Measurements from ENCODE around the gene OSBPL5.

Gene OSBPL5

DNA sequence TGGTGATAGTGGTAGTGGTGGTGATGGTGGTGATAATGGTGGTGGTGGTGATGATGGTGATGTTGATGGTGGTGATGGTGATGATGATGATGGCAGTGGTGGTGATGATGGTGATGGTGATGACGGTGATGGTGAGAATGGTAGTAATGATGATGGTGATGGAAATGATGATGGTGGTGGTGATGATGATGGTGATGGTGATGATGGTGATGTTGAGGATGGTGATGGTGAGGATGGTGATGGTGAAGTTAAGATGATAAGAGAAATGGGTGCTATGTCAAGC, 41.8 kb upstream of the OSBPL5 start:
- Histone ChIP-seq H3K4me1 (ENCODE audit: control insufficient read depth in 1 of 2, insufficient read depth in 1 of 2, low read depth in 1 of 2, low read length in 1 of 2) (no peaks in the 10 kb centered on the region), H3K4me3 (ENCODE audit: low read depth in 1 of 2, low read length in 1 of 2) (no peak overlapping the region), H3K9me3 (no peaks in the 10 kb centered on the region), H3K27me3 (peaks cover 43% of the 10 kb centered on the region), H3K36me3 (no peaks in the 10 kb centered on the region), H3K27ac (no peak overlapping the region)
- TF ChIP-seq, protein P1, sequence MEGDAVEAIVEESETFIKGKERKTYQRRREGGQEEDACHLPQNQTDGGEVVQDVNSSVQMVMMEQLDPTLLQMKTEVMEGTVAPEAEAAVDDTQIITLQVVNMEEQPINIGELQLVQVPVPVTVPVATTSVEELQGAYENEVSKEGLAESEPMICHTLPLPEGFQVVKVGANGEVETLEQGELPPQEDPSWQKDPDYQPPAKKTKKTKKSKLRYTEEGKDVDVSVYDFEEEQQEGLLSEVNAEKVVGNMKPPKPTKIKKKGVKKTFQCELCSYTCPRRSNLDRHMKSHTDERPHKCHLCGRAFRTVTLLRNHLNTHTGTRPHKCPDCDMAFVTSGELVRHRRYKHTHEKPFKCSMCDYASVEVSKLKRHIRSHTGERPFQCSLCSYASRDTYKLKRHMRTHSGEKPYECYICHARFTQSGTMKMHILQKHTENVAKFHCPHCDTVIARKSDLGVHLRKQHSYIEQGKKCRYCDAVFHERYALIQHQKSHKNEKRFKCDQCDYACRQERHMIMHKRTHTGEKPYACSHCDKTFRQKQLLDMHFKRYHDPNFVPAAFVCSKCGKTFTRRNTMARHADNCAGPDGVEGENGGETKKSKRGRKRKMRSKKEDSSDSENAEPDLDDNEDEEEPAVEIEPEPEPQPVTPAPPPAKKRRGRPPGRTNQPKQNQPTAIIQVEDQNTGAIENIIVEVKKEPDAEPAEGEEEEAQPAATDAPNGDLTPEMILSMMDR (IDR thresholded peaks at IDR 0.05), result no peak

DNA sequence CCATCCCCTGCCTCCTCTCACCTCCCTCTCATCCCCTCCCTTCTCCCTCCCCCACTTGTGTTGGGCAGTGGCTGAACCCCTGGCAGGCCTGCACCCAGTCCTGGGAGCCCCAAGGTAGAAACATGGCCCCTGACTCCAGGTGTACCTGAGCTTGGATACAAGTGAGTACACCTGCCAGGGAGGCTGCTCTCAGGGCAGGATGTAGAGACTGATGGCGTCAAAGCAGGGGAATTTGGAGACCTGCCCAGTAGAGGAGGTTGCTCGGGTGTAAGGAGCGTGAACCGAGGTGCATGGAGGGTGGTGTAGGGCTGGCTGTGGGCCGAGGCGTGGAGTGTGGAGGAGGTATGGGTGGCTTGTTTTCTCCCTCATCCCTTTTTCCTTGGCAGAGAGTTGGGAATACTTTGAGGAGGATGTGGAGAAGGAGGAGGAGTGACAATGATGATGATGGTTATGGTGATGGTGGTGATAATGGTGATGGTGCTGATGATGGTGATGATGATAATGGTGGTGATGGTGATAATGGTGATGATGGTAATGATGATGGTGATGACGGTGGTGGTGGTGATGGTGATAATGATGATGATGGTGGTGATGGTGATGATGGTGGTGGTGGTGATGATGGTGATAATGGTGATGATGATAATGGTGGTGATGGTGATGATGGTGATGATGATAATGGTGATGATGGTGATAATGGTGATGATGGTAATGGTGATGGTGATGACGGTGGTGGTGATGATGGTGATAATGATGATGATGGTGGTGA, 41.2 kb upstream of the OSBPL5 start:
- Histone ChIP-seq H3K9me3 (no peaks in the 10 kb centered on the region), H3K27ac (no peak overlapping the region), H3K4me1 (ENCODE audit: control insufficient read depth in 1 of 2, insufficient read depth in 1 of 2, low read depth in 1 of 2, low read length in 1 of 2) (no peaks in the 10 kb centered on the region), H3K36me3 (no peaks in the 10 kb centered on the region), H3K4me3 (ENCODE audit: low read depth in 1 of 2, low read length in 1 of 2) (no peak overlapping the region), H3K27me3 (peaks cover 44% of the 10 kb centered on the region)
- TF ChIP-seq, protein P1 (IDR thresholded peaks at IDR 0.05), result no peak

DNA sequence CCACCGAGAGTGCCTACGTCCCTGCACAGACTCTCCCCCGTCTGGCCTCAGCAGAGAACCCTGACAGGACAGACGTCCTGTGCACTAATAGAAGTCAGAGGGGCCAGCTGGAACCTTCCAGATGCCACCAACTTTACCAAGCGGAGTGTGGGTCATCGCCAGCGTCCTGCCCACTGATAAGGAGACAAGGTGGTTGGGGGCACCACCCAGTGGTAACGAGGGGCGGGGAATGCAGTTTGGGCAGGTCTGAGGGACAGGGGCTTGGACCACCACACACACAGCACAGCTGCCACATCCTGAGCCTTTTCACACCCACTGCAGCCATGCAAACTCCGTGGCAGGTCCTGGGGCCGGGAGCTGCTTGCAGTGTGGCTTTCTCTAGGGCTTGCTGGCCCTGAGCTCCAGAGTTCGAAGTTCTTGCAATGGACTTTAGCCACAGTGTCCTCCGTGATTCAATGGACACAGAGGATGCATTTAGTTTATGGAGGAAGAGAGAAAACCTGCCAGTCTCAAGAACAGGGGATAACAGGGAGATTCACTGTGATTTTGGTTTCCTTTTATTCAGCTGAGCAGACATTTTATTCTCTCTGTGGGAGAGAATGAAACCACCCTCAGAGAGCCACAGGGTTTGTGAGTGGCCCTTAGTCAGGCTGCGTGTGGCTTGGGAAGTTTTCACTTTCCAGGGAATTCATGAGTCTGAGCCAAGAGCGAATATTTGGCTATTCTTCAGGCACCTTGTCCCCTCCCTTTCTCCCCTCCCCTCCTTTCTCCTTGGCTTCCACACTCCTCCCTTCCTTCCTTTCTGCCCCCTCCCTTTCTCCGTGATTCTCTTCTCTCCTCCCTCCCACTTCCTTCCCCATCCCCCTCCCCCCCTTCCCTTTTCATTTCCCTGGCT, 40.4 kb upstream of the OSBPL5 start:
- H3K27ac ChIP-seq, result no peak overlapping the region
- no peaks in the 10 kb centered on the region for H3K9me3 ChIP-seq
- H3K4me3 ChIP-seq (ENCODE audit: low read depth in 1 of 2, low read length in 1 of 2), result no peak overlapping the region
- H3K36me3 ChIP-seq, result no peaks in the 10 kb centered on the region
- peaks cover 52% of the 10 kb centered on the region for H3K27me3 ChIP-seq
- TF ChIP-seq, protein P1 (IDR thresholded peaks at IDR 0.05), result no peak
- no peaks in the 10 kb centered on the region for H3K4me1 ChIP-seq (ENCODE audit: control insufficient read depth in 1 of 2, insufficient read depth in 1 of 2, low read depth in 1 of 2, low read length in 1 of 2)

DNA sequence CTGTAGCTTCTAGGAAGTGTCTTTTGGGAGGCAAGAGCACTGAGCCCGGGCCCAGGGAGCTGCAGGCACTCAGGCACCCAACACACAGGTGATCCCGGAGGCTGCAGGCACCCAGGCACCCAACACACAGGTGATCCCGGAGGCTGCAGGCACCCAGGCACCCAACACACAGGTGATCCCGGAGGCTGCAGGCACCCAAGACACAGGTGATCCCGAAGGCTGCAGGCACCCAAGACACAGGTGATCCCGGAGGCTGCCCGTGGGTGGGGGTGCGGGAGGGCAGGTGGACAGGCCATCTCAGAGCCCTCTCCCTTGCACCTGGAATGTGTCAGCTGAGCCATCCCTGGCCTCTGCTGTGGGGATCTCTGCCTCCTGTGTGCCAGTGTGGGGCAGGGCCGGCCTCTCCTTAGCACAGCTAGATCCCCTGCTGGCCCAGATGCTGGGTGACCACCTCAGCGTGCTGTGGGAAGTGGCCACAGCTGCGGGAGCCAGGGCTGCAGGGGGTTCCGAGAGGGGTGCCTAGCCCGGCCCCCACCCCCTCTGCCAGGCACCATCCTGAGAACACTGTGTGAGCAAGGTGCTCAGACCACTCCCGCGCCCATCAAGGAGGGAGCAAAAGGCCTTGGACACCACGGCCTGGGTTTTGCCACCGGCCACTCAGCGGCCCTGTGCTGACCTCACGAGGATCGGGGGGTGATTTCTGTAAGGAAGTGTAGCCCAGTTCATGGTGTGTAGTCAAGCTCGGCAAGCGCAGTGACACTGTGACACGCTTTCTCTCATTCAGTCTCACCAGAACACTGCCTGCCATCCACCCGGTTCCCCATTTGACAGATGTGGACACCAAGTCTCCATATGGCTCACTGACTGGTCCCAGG, 39.3 kb upstream of the OSBPL5 start:
- TF ChIP-seq, protein P1 (IDR thresholded peaks at IDR 0.05), result no peak
- H3K4me3 ChIP-seq (ENCODE audit: low read depth in 1 of 2, low read length in 1 of 2), result no peak overlapping the region
- H3K27me3 ChIP-seq, result peaks cover 63% of the 10 kb centered on the region
- no peaks in the 10 kb centered on the region for H3K36me3 ChIP-seq
- H3K27ac ChIP-seq, result no peak overlapping the region
- no peaks in the 10 kb centered on the region for H3K4me1 ChIP-seq (ENCODE audit: control insufficient read depth in 1 of 2, insufficient read depth in 1 of 2, low read depth in 1 of 2, low read length in 1 of 2)
- no peaks in the 10 kb centered on the region for H3K9me3 ChIP-seq

DNA sequence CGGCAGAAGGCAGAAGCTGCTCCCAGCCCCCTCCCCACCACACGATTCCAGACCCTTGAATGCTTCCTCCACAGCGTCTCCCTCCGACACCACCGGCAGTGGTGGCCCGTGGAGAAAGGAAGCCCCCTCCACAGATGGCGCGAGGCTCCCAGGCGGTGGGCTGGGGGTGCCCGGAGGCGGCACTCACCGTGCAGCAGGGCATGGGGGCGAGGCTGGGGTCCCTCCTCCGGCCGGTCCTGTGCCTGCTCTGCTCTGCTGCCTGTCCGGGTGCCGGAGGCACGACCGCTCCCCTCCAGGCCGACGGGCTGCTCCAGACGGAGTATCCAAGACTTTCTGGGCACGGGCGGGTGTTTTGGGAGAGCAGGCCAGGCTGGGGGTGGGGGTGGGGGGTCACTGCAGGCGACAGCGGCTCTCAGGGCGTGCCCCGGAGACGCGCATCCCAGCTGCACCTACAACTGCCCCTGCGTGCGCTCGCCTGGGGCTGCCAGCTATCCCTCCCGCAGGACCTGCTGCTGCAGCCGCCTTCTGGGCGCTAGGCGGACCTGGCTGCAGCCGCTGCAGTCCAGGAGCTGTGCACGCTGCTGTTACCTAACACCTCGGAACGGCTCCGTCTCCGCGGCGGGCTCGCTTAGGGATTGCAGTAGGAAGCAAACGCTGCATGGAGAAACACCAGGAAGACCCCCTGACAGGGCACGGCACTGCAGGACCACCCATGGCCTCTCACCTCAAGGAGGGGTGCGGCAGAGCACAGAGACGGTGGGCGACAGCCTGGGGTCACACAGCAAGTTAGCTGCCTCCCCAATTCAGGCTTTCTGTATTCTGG, 38.3 kb upstream of the OSBPL5 start:
- peaks cover 64% of the 10 kb centered on the region for H3K27me3 ChIP-seq
- H3K9me3 ChIP-seq, result no peaks in the 10 kb centered on the region
- TF ChIP-seq, protein P1 (IDR thresholded peaks at IDR 0.05), result no peak
- H3K27ac ChIP-seq, result no peak overlapping the region
- no peaks in the 10 kb centered on the region for H3K4me1 ChIP-seq (ENCODE audit: control insufficient read depth in 1 of 2, insufficient read depth in 1 of 2, low read depth in 1 of 2, low read length in 1 of 2)
- no peaks in the 10 kb centered on the region for H3K36me3 ChIP-seq
- no peak overlapping the region for H3K4me3 ChIP-seq (ENCODE audit: low read depth in 1 of 2, low read length in 1 of 2)

All from neutrophil (primary cell).